Measurements from ENCODE around the gene U2SURP. TPM values are rescaled to one million over a fixed set of nuclear protein-coding genes. Genes with fewer than 3 reads are reported as not detected.

Gene U2SURP
- total and polyA plus RNA-seq, 10 of the 15 experiments (the other 5 are each of a cell fraction or from before 2014, with no cell fraction given): 76.3 to 277 (median 150) TPM

DNA sequence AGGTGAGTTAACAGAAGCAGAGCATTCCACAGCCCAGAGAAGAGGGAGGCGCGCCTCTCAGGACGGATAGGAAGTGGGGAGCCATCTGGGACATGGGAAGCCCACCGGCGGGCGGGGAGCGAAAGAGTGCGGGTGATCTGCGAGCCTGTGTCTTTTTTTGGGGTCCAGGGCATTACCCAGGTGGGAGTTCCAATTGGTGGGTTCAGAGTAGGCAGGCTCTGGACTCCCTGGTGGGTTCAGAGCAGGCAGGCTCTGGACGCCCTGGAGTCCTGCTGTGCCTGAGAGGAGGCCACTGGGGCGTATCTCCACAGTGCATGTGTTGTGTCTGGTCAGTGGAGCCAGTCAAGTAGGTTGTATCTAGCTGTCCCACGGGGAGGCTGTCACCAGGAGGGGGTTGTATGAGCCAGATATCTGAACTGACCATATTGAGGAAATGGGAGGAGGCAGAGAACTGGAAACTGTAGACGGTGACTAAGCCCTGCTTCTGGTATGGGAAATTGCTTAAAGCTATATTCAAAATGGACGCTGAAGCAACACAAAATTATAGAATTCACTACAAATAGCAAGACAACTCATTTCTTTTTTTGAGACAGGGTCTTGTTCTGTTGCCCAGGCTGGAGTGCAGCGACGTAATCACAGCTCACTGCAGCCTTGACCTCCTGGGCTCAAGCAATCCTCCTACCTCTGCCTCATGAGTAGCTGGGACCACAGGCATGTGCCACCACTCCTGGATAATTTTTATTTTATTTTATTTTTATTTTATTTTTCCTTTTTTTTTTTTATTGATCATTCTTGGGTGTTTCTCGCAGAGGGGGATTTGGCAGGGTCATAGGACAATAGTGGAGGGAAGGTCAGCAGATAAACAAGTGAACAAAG, 83.7 kb downstream of the U2SURP start:
- peak; percentile 27 for FAIRE-seq
- Histone ChIP-seq H2AFZ (ENCODE audit: control insufficient read depth, low read depth, low read length) (peak overlapping the region; percentile 45), H3K79me2 (ENCODE audit: control insufficient read depth, insufficient read depth, low read length) (no peaks in the 10 kb centered on the region), H4K20me1 (ENCODE audit: control insufficient read depth, insufficient read depth) (no peaks in the 10 kb centered on the region), H3K36me3 (ENCODE audit: control insufficient read depth in 2 of 2, insufficient read depth in 2 of 2, low read length in 1 of 2) (no peaks in the 10 kb centered on the region; a peak in 1 of 4 replicates), H3K27ac (ENCODE audit: control insufficient read depth, insufficient read depth) (no peak overlapping the region), H3K27me3 (replicated peaks in 1 of 2; ENCODE audit: control insufficient read depth in 2 of 2, insufficient read depth in 2 of 2, low read length in 1 of 2) (no peaks in the 10 kb centered on the region), H3K9me3 (replicated peaks; ENCODE audit: control insufficient read depth, insufficient read depth, low read length) (no peaks in the 10 kb centered on the region; the same call in 2 of the 3 replicates), H3K4me2 (ENCODE audit: control insufficient read depth, insufficient read depth) (peak overlapping the region; percentile 12), H3K4me1 (ENCODE audit: control insufficient read depth, insufficient read depth, low read length) (peaks cover 35% of the 10 kb centered on the region), H3K4me3 (no peak overlapping the region), H3K9ac (ENCODE audit: control insufficient read depth, insufficient read depth, low read length) (no peak overlapping the region)
- in situ Hi-C loops (cut with MboI) (no loop called here), intact Hi-C loops (cut with micrococcal nuclease; ENCODE audit: unreplicated experiment) (no loop called here)
- 30% methylated on average over 16 of the region's 17 CpGs for WGBS (ENCODE audit: insufficient coverage, insufficient replicate concordance, low lambda C conversion rate, missing lambda C conversion rate)
- DNase-seq (ENCODE audit: low read depth, low spot score): peak; percentile 71
- BruUV-seq (replicated peaks): no TSS peak
- CTCF ChIA-PET: interaction anchor here (0.9 to 1.0 kb wide), 2 partner anchors 256 to 263 kb away, joined by 3 read pairs; no protein-coding TSS in a partner anchor
- POLR2A ChIA-PET: interaction anchor here (0.7 kb wide), 1 partner anchor 9 kb away, joined by 4 read pairs; no protein-coding TSS in a partner anchor
- SMC1A ChIA-PET (ENCODE audit: uncharacterized antibody, unreplicated experiment): interaction anchor here (0.6 to 0.9 kb wide), 2 partner anchors 89 to 276 kb away, joined by 3 read pairs; no protein-coding TSS in a partner anchor
- RAD21 ChIA-PET (ENCODE audit: unreplicated experiment): interaction anchor here (0.7 to 0.9 kb wide), 4 partner anchors 9 to 80 kb away, joined by 3 read pairs; no protein-coding TSS in a partner anchor
- ATAC-seq: peak; percentile 81
- peak; percentile 56; the same call in 1 of the 2 replicates for TF ChIP-seq PAX5 (IDR thresholded peaks at IDR 0.05; ENCODE audit: borderline replicate concordance, low read depth, low read length)
- TF ChIP-seq YY1 (IDR thresholded peaks at IDR 0.05; ENCODE audit: low read depth, low read length): peak; percentile 51; the same call in 1 of the 2 replicates
- TF ChIP-seq ZBTB4 (CRISPR knock-in tag; IDR thresholded peaks at IDR 0.05): no peak
- TF ChIP-seq GATAD2B (conservative IDR thresholded peaks at IDR 0.05; ENCODE audit: low read depth): no peak
- peak; percentile 77; the same call in 1 of the 2 replicates for TF ChIP-seq SPI1 (IDR thresholded peaks at IDR 0.05; ENCODE audit: borderline replicate concordance, insufficient read depth, low read depth, low read length)
- TF ChIP-seq IKZF2 (IDR thresholded peaks at IDR 0.05): 0 out of 4 replicates have a peak, but pooled peaks have one; percentile 21 to 24
- peak in 1 of 2 experiments; percentile 83; a peak in 2 of 4 replicates for TF ChIP-seq ETV6 (conservative IDR thresholded peaks at IDR 0.05 in 1 of 2, IDR thresholded peaks at IDR 0.05 in 1 of 2; ENCODE audit: borderline replicate concordance in 1 of 2, low read depth in 1 of 2)
- TF ChIP-seq EP300 (IDR thresholded peaks at IDR 0.05; ENCODE audit: borderline replicate concordance in 1 of 2, control insufficient read depth in 1 of 2, low read depth in 2 of 2, low read length in 2 of 2): 0 out of 4 replicates have a peak, but pooled peaks of 1 of the 2 experiments have one; percentile 15
- peak; percentile 35; the same call in 1 of the 2 replicates for TF ChIP-seq RAD21 (IDR thresholded peaks at IDR 0.05; ENCODE audit: insufficient read depth, low read depth, low read length)
- peak; percentile 9; the same call in 1 of the 2 replicates for TF ChIP-seq JUNB (IDR thresholded peaks at IDR 0.05)
- TF ChIP-seq, protein P1, sequence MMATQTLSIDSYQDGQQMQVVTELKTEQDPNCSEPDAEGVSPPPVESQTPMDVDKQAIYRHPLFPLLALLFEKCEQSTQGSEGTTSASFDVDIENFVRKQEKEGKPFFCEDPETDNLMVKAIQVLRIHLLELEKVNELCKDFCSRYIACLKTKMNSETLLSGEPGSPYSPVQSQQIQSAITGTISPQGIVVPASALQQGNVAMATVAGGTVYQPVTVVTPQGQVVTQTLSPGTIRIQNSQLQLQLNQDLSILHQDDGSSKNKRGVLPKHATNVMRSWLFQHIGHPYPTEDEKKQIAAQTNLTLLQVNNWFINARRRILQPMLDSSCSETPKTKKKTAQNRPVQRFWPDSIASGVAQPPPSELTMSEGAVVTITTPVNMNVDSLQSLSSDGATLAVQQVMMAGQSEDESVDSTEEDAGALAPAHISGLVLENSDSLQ (IDR thresholded peaks at IDR 0.05): 0 out of 2 replicates have a peak, but pooled peaks have one; percentile 11
- 0 out of 2 replicates have a peak, but pooled peaks have one; percentile 30 for TF ChIP-seq BCL11A (IDR thresholded peaks at IDR 0.05; ENCODE audit: low read depth, low read length)
- TF ChIP-seq IRF4 (IDR thresholded peaks at IDR 0.05; ENCODE audit: low read depth, low read length): 0 out of 2 replicates have a peak, but pooled peaks have one; percentile 31
- TF ChIP-seq RUNX3 (IDR thresholded peaks at IDR 0.05; ENCODE audit: low read length): peak; percentile 38; the same call in 1 of the 2 replicates
- TF ChIP-seq HDGF (IDR thresholded peaks at IDR 0.05): no peak
- no peak for TF ChIP-seq SMARCA5 (IDR thresholded peaks at IDR 0.05)
- peak; percentile 37; the same call in 1 of the 2 replicates for TF ChIP-seq EED (IDR thresholded peaks at IDR 0.05; ENCODE audit: low read depth)
